GM18505 (cell line): ENCODE data around the gene DAAM2.

ENCODE experiments used
- ATAC-seq: cut with Tn5 transposase; IDR thresholded peaks from one replicate; pipeline ENCODE4 v1.9.1; 2021; ENCODE audit not compliant: unreplicated experiment
- POLR2A ChIP-seq: IDR thresholded peaks from 4 replicates; pipeline ENCODE4 v1.6.1; 2011; ENCODE audit warnings: borderline replicate concordance; ENCODE audit not compliant: insufficient read depth, insufficient read length; ENCODE audit errors: extremely low read depth

The DAAM2 gene

DNA sequence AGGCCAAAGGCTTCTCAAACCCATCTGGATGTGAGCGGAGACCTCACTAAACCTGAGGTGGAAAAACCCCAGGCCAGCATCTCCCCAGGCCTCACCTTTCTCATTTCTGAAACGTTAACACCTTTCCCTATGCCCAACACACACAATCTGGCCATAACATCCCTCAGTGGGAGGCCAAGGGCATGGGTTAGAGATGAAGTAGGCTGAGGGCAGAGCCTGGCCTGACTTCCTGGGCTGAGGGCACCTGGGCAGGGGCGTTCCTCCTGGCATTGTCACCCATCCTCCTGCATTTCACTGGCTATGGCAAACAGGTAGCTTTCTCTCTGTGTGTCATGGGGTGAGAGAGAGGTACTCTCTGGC, 133.7 kb downstream of the DAAM2 start:
- ATAC-seq = no peak
- no peak for TF ChIP-seq POLR2A

GRCh38 chr6:39926668-39927067, 134.5 kb downstream of the DAAM2 start:
- TF ChIP-seq POLR2A = no peak
- no peak for ATAC-seq

DNA sequence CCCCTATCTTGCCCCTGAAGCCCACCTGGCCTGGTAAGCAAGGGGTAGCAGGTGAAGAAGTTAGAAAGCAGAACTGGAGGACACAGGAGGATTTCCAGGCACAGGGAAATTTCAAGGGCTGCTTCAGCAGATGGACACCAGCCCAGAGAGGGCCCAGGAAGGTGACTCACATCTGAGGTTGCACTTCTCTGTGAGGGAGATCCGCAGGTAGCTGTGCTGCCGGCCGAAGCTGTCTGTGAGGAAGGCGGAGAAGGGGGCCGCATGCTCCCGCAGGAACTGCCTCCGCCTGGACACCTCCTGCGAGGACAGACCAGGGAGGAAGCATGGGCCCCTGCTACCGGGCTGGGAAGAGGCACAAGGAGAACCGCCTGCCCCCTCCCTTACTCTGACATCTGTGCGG, 135.0 kb downstream of the DAAM2 start:
- TF ChIP-seq POLR2A = no peak
- no peak for ATAC-seq

DNA sequence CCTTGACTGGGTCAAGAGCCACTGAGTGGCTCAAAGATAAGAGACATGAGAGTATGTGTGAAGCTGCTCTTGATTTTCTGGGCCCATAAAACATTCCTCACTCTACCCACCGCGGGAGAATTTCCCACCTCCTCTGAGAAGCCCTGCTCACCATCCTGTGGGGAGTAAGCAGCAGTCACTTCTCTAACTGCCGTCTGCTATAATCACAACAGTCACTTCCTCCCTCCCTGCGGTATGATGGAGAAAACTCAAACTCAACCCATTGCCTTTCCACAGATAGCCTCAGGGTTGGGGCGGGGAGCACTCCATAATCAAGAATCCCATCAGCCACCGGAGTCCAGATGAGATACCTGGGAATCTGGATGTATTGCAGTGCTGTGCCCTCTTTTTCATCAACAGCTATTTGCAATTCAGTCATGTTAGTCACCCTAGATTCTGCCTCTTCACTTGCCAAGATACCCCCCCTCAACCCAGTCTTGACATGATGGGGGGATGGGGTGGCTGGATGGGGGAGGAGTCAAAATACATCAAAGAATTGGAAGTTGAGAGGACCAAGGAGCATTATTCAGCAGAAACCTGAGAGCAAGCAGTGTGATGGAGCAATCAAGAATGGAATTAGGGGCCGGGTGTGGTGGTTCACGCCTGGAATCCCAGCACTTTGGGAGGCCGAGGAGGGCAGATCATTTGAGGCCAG, 137.0 kb downstream of the DAAM2 start:
- no peak for TF ChIP-seq POLR2A
- ATAC-seq = no peak

GRCh38 chr6:39929733-39930461, 137.7 kb downstream of the DAAM2 start:
- ATAC-seq = no peak
- no peak for TF ChIP-seq POLR2A

- no peak for TF ChIP-seq POLR2A
These were observed 138.4 kb downstream of the DAAM2 start for GRCh38 chr6:39930540-39930939.

GRCh38 chr6:39931607-39932006, 139.4 kb downstream of the DAAM2 start:
- ATAC-seq = no peak
- no peak for TF ChIP-seq POLR2A

More at GRCh38 chr6:39930540-39930939, 138.4 kb downstream of the DAAM2 start:
- ATAC-seq = no peak

GRCh38 chr6:39932386-39932910, 140.3 kb downstream of the DAAM2 start:
- no peak for TF ChIP-seq POLR2A
- ATAC-seq = no peak

DNA sequence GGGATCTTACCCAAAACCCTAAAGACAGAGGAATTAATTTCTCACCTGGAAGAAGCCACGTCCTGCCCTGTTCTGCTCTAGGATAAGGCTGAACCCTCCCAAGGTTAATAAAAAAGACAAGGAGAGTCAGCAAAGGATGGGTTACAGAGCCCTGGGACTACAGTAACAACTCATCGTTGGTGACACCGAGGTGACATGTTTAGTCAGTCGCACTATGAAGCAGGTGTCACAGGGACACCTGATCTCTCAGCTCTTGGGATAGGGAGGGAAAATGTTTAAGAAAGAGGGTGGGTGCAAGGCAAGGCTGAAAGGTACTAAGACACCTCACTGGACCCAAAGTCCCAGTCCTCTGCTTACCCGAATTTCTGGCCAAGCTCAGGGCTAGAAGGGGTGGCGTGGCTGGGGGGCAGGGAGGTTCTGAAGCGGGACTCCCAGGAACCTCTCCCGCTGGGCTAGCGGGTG, 141.5 kb downstream of the DAAM2 start:
- TF ChIP-seq POLR2A = no peak

GRCh38 chr6:39934131-39934757, 142.1 kb downstream of the DAAM2 start, which contains the start of gene MOCS1:
TSS of gene MOCS1 (minus strand) at chr6:39934462. CDS start at chr6:39934417, 45 bp downstream.
- no peak for TF ChIP-seq POLR2A
- no peak for ATAC-seq

More for the DNA sequence above, 141.5 kb downstream of the DAAM2 start:
- ATAC-seq = no peak

DNA sequence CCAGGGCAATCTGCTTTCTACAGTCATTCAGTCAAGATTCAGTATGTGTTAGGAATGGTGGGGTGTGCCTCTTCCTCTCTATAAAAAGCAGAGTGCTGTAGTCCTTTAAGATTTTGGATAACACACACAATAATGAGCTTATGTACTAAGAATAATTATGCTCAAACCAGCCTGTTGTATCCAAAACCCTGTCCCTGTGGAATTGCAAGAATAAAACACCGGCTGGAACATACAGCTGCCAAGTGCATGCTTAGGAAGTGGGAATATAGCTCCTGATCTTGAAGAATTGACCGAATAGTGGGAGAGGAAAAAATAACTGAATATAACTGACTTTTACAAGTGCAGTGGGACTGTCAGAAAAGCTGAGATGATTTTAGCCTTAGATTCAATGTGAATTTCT, 143.1 kb downstream of the DAAM2 start:
- ATAC-seq = no peak
- TF ChIP-seq POLR2A = no peak

GRCh38 chr6:39936857-39937256, 144.7 kb downstream of the DAAM2 start:
- no peak for TF ChIP-seq POLR2A
- ATAC-seq = no peak

DNA sequence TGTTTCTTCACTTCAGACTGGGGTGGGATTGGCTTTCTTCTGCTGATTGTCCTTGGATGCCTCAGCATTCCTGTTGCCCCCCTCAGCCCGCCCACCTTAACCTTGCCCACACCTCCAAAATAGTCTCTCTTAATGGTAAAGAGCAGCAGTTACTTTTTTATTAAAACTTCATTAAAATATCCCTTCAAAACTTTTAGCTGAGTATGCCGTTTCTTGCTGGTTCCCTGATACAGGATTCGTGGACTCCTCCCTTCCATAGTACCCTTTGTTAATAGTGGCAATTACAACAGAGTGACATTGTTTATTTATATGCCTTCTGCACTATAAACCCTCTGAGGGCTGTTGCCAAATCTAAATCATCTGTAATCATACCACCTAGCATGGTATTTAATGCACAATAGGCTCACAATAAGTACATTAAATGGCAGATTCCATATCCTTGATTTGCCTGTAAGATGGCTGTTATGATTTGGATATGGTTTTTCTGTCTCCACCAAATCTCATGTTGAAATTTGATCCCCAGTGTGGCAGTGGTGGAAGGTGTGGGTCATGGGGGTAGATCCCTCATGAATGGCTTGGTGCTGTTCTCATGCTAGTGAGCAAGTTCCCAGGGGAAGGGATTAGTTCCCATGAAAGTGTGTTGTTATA, 145.6 kb downstream of the DAAM2 start:
- ATAC-seq = no peak
- no peak for TF ChIP-seq POLR2A

GRCh38 chr6:39938773-39939654, 146.8 kb downstream of the DAAM2 start:
- ATAC-seq = no peak
- TF ChIP-seq POLR2A = no peak
